SK-N-MC (cell line): ENCODE measurements around the gene DOK1.

Experiments
- EZH2 ChIP-seq: fragments of 200-600 bp; sonication (generic); IDR thresholded peaks from one replicate; pipeline ENCODE4 v1.6.1; 2017; ENCODE audit warnings: antibody characterized with exemption
- POLR2AphosphoS5 ChIP-seq: IDR thresholded peaks from 2 replicates; pipeline ENCODE4 v1.6.1; 2012; ENCODE audit warnings: mild to moderate bottlenecking, low read depth, low read length, borderline replicate concordance

DNA sequence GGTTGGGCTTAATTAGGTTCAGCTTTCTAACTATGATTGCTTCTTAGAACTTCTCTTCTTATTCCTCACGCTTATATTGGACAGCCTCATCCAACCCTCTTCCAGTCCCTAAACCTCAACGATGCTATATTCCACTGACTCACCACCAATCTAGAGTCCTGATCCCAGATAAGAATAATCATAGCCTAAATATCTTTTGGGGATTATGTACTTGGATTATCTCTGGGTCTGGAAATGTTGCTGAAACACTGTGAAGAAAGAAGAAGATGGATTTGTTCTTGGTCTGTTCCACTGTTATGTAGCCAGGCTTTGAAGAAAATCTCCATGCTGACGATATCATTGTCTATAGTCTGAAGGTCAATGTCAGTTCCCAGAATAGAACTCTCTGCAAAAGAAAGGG lies 26.9 kb downstream of the DOK1 start:
- TF ChIP-seq POLR2AphosphoS5 = no peak
- TF ChIP-seq EZH2 = no peak
